HG03354 (cell line): ENCODE results near the gene MIER1.
A peak's percentile ranks its signal among the peaks of the same experiment; 100 is the strongest.

ENCODE experiments used
- ATAC-seq: cut with Tn5 transposase; IDR thresholded peaks from one replicate; pipeline ENCODE4 v1.9.1; 2021; ENCODE audit warnings: mild to moderate bottlenecking; ENCODE audit not compliant: unreplicated experiment, poor library complexity, severe bottlenecking

MIER1 gene

GRCh38 chr1:66984491-66984890 is 59.7 kb downstream of the MIER1 start:
- ATAC-seq, result peak; percentile 92

- no peak for ATAC-seq
Measured at GRCh38 chr1:66985835-66986234, 61.0 kb downstream of the MIER1 start.

- ATAC-seq, result no peak
Measured at GRCh38 chr1:66993076-66993475, 68.3 kb downstream of the MIER1 start.

GRCh38 chr1:66996018-66996682 is 71.4 kb downstream of the MIER1 start:
- ATAC-seq, result peak; percentile 80

- ATAC-seq, result no peak
Measured at GRCh38 chr1:66998972-66999371, 74.2 kb downstream of the MIER1 start.

- no peak for ATAC-seq
Measured at GRCh38 chr1:66999640-67000400, 75.0 kb downstream of the MIER1 start.

- no peak for ATAC-seq
Measured at GRCh38 chr1:67001682-67002425, 77.1 kb downstream of the MIER1 start.

- no peak for ATAC-seq
Measured at GRCh38 chr1:67004176-67004575, 79.4 kb downstream of the MIER1 start.

- no peak for ATAC-seq
Measured at GRCh38 chr1:67005068-67005467, 80.3 kb downstream of the MIER1 start.

- no peak for ATAC-seq
Measured at GRCh38 chr1:67009792-67010191, 85.0 kb downstream of the MIER1 start.

- peak; percentile 55 for ATAC-seq
Measured at GRCh38 chr1:67013573-67013972, 88.8 kb downstream of the MIER1 start.

- ATAC-seq, result no peak
Measured at GRCh38 chr1:67018574-67018973, 93.8 kb downstream of the MIER1 start.

GRCh38 chr1:67019121-67019520 is 94.3 kb downstream of the MIER1 start:
- ATAC-seq, result no peak

- ATAC-seq, result no peak
Measured at GRCh38 chr1:67019600-67020136, 94.9 kb downstream of the MIER1 start.

- ATAC-seq, result no peak
Measured at GRCh38 chr1:67020304-67020703, 95.5 kb downstream of the MIER1 start.

GRCh38 chr1:67020765-67021164 is 96.0 kb downstream of the MIER1 start:
- ATAC-seq, result no peak

- no peak for ATAC-seq
Measured at GRCh38 chr1:67029472-67029871, 104.7 kb downstream of the MIER1 start.

- no peak for ATAC-seq
Measured at GRCh38 chr1:67031121-67031858, 106.5 kb downstream of the MIER1 start.

GRCh38 chr1:67031859-67032247 is 107.1 kb downstream of the MIER1 start:
- no peak for ATAC-seq
